GM12878 (cell line): Measurements from ENCODE around the gene DHX16. TPM values are rescaled to one million over a fixed set of nuclear protein-coding genes. Genes with fewer than 3 reads are reported as not detected.

Source experiments
- ATAC-seq: fragments of 200-7000 bp; cut with Tn5 transposase; 3 replicates; pipeline ENCODE4 v1.9.1; 2020; ENCODE audit warnings: mild to moderate bottlenecking, moderate library complexity
- BruUV-seq: library from RNA; stranded (reverse); fragments of 400-500 nt; replicated peaks from 2 replicates; lab custom pipeline; 2021; lab: Mats Ljungman, UMichigan
- CTCF ChIA-PET: fragments of 300-600 bp; sonication (Branson Sonifier 250); formaldehyde crosslinking; extraction: SDS; loops from one replicate; lab custom pipeline; 2021; ENCODE audit warnings: inconsistent platforms; lab: Yijun Ruan, JAX
- POLR2A ChIA-PET: fragments of 350-600 bp; formaldehyde crosslinking; extraction: SDS; loops from one replicate; lab custom pipeline; 2021; ENCODE audit warnings: inconsistent platforms; lab: Charles Lee
- RAD21 ChIA-PET: fragments of 300-600 bp; sonication (Branson Sonifier 250); formaldehyde crosslinking; loops from one replicate; lab custom pipeline; 2023; ENCODE audit warnings: antibody characterized with exemption; ENCODE audit not compliant: unreplicated experiment; lab: Charles Lee
- SMC1A ChIA-PET: fragments of 300-600 bp; sonication (Branson Sonifier 250); formaldehyde crosslinking; loops from one replicate; lab custom pipeline; 2023; ENCODE audit not compliant: unreplicated experiment, uncharacterized antibody; lab: Charles Lee
- DNase-seq: peaks from one replicate; pipeline ENCODE4 v3.0.0-alpha.2; 2011; ENCODE audit warnings: low read depth, low spot score
- FAIRE-seq: peaks from 3 replicates; lab custom pipeline; 2011; peaks lifted over from hg19 to GRCh38; lab: Jason Lieb, UNC
- H2AFZ ChIP-seq: 2 replicates; pipeline ENCODE4 v1.6.0; 2011; ENCODE audit warnings: low read depth, low read length, control low read depth; ENCODE audit not compliant: control insufficient read depth
- H3K27ac ChIP-seq: 2 replicates; pipeline ENCODE4 v1.5.1; 2011; ENCODE audit warnings: control low read depth; ENCODE audit not compliant: control insufficient read depth, insufficient read depth
- H3K27me3 ChIP-seq, 2 experiments: replicated peaks in 1 of 2; 2 replicates each; pipeline versions ENCODE4 v1.6.0 to v1.6.1; 2011; ENCODE audit warnings: low read length in 1 of 2; ENCODE audit not compliant: control insufficient read depth in 2 of 2, insufficient read depth in 2 of 2
- H3K36me3 ChIP-seq, 2 experiments: 2 replicates each; pipeline ENCODE4 v1.5.1; 2011; ENCODE audit warnings: low read length in 1 of 2; ENCODE audit not compliant: control insufficient read depth in 2 of 2, insufficient read depth in 2 of 2
- H3K4me1 ChIP-seq: 2 replicates; pipeline ENCODE4 v1.6.1; 2011; ENCODE audit warnings: mild to moderate bottlenecking, low read length, moderate library complexity, mixed read lengths; ENCODE audit not compliant: control insufficient read depth, insufficient read depth
- H3K4me2 ChIP-seq: 2 replicates; pipeline ENCODE4 v1.6.0; 2011; ENCODE audit warnings: control low read depth; ENCODE audit not compliant: control insufficient read depth, insufficient read depth
- H3K4me3 ChIP-seq: fragments of 200-600 bp; sonication (generic); 2 replicates; pipeline ENCODE4 v1.5.1; 2016
- H3K79me2 ChIP-seq: 2 replicates; pipeline ENCODE4 v1.6.0; 2011; ENCODE audit warnings: low read length; ENCODE audit not compliant: control insufficient read depth, insufficient read depth
- H3K9ac ChIP-seq: 2 replicates; pipeline ENCODE4 v1.8.0; 2011; ENCODE audit warnings: low read length, control low read depth, mixed read lengths; ENCODE audit not compliant: control insufficient read depth, insufficient read depth
- H3K9me3 ChIP-seq: replicated peaks from 3 replicates; pipeline ENCODE4 v1.5.1; 2011; ENCODE audit warnings: mild to moderate bottlenecking, low read length; ENCODE audit not compliant: control insufficient read depth, insufficient read depth
- H4K20me1 ChIP-seq: 2 replicates; pipeline ENCODE4 v1.6.0; 2011; ENCODE audit not compliant: control insufficient read depth, insufficient read depth
- ATF7 ChIP-seq: fragments of 450-650 bp; IDR thresholded peaks from 2 replicates; pipeline ENCODE4 v1.6.1; 2016; ENCODE audit warnings: low read depth, mild to moderate bottlenecking
- CBFB ChIP-seq: IDR thresholded peaks from 2 replicates; pipeline ENCODE4 v1.6.1; 2016; ENCODE audit warnings: antibody characterized with exemption, low read depth
- CHD2 ChIP-seq: IDR thresholded peaks from 2 replicates; pipeline ENCODE4 v1.6.1; 2011; ENCODE audit warnings: low read depth, low read length, improper control_type of control experiment, borderline replicate concordance
- CTCF ChIP-seq, 3 experiments: IDR thresholded peaks in 2 of 3; conservative IDR thresholded peaks in 1 of 3; 2 replicates each; pipeline ENCODE4 v1.5.1; 2011; ENCODE audit warnings: low read depth in 3 of 3, low read length in 3 of 3, mild to moderate bottlenecking in 3 of 3, control low read depth in 2 of 3, moderate library complexity in 2 of 3, inconsistent platforms in 1 of 3, mixed read lengths in 1 of 3; ENCODE audit not compliant: control insufficient read depth in 2 of 3, insufficient read depth in 1 of 3; ENCODE audit errors: extremely low read depth in 1 of 3
- FOXM1 ChIP-seq: IDR thresholded peaks from 2 replicates; pipeline ENCODE4 v1.6.1; 2012; ENCODE audit warnings: low read depth, mild to moderate bottlenecking, inconsistent platforms, low read length, moderate library complexity
- GATAD2B ChIP-seq: fragments of 450-650 bp; conservative IDR thresholded peaks from 2 replicates; pipeline ENCODE4 v1.6.1; 2017; ENCODE audit warnings: low read depth, mild to moderate bottlenecking, moderate library complexity
- IKZF1 ChIP-seq: fragments of 450-650 bp; conservative IDR thresholded peaks from 2 replicates; pipeline ENCODE4 v1.6.1; 2017; ENCODE audit warnings: antibody characterized with exemption, mild to moderate bottlenecking
- MLLT1 ChIP-seq: fragments of 450-650 bp; IDR thresholded peaks from 2 replicates; pipeline ENCODE4 v1.6.1; 2016; ENCODE audit warnings: mild to moderate bottlenecking
- MTA3 ChIP-seq: IDR thresholded peaks from 2 replicates; pipeline ENCODE4 v1.6.1; 2012; ENCODE audit warnings: low read length, inconsistent platforms, borderline replicate concordance
- NKRF ChIP-seq: fragments of 450-650 bp; conservative IDR thresholded peaks from 2 replicates; pipeline ENCODE4 v1.6.1; 2017; ENCODE audit warnings: mild to moderate bottlenecking, moderate library complexity
- NR2C1 ChIP-seq: fragments of 450-650 bp; IDR thresholded peaks from 2 replicates; pipeline ENCODE4 v1.6.1; 2017; ENCODE audit warnings: antibody characterized with exemption, mild to moderate bottlenecking, moderate library complexity
- NR2C2 ChIP-seq: IDR thresholded peaks from 2 replicates; pipeline ENCODE4 v1.6.1; 2011; ENCODE audit warnings: borderline replicate concordance, low read depth; ENCODE audit not compliant: control insufficient read depth, insufficient read length
- RAD21 ChIP-seq: IDR thresholded peaks from 2 replicates; pipeline ENCODE4 v1.6.1; 2011; ENCODE audit warnings: mild to moderate bottlenecking, low read depth, low read length, moderate library complexity; ENCODE audit not compliant: insufficient read depth
- SIN3A ChIP-seq: IDR thresholded peaks from 2 replicates; pipeline ENCODE4 v1.6.1; 2012; ENCODE audit warnings: low read depth, low read length, improper control_type of control experiment
- SP1 ChIP-seq: IDR thresholded peaks from one replicate; pipeline ENCODE4 v1.6.1; 2011; ENCODE audit warnings: low read depth, low read length
- TCF3 ChIP-seq: IDR thresholded peaks from 2 replicates; pipeline ENCODE4 v1.6.1; 2012; ENCODE audit warnings: low read depth, mild to moderate bottlenecking, low read length, borderline replicate concordance; ENCODE audit not compliant: insufficient read depth
- ZBED1 ChIP-seq: IDR thresholded peaks from 2 replicates; pipeline ENCODE4 v1.6.1; 2016; ENCODE audit warnings: borderline replicate concordance
- WGBS: methylation state at CpG from one replicate; pipeline ENCODE4 v1.1.6; 2016; ENCODE audit warnings: low lambda C conversion rate; ENCODE audit not compliant: insufficient replicate concordance, insufficient coverage; ENCODE audit errors: missing lambda C conversion rate; 5-methylcytosine and 5-hydroxymethylcytosine counted together
- in situ Hi-C: fragments of 300-500 bp; cut with MboI; formaldehyde crosslinking; loops from 9 replicates; pipeline ENCODE4 v1.14.3; 2018; ENCODE audit warnings: mixed read lengths
- intact Hi-C: fragments of 100-400 bp; cut with micrococcal nuclease; formaldehyde crosslinking; loops from one replicate; pipeline ENCODE4 v1.14.2; 2022; ENCODE audit not compliant: unreplicated experiment
- polyA plus RNA-seq, 11 experiments: library from polyadenylated mRNA; depleted of rRNA in 4 of 11; unstranded in 6 of 11; stranded (reverse) in 5 of 11; fragments of >200 nt; fragmentation: Nextera tagmentation in 4 of 11; fragmentation: Illumina TruSeq in 1 of 11; extraction: Ambion mirVana in 4 of 11; extraction: Trizol in 1 of 11; gene quantifications; 1 replicate in 1 of 11; 2 replicates in 10 of 11; pipeline versions ENCODE4 v1.2.1 to v1.2.3, GENCODE V29; 2011 to 2016; ENCODE audit warnings: inconsistent platforms in 2 of 11, missing spikeins in 2 of 11, low read depth in 1 of 11
- total RNA-seq, 4 experiments: library from RNA; depleted of rRNA in 3 of 4; stranded (reverse); fragments of >200 nt in 3 of 4; fragmentation: Illumina TruSeq in 1 of 4; extraction: Trizol in 1 of 4; gene quantifications; 2 replicates each; pipeline versions ENCODE4 v1.2.1 to v1.2.3, GENCODE V29; 2013 to 2021

Gene DHX16
- total and polyA plus RNA-seq, 10 of the 15 experiments (the other 5 are each of a cell fraction or from before 2014, with no cell fraction given): 10.1 to 41.4 (median 38.3) TPM

- Histone ChIP-seq H2AFZ (peak within 1 kb of the TSS; percentile 15), H3K36me3 (peaks cover 10 to 12% of the 10 kb centered on the region in 2 experiments)
- intact Hi-C loops: no loop called here
- TF ChIP-seq SIN3A (no peak), CHD2 (peak; percentile 39; the same call in 1 of the 2 replicates), ATF7 (peak; percentile 43; the same call in 1 of the 2 replicates), IKZF1 (peak; percentile 44; the same call in 1 of the 2 replicates), ZBED1 (peak; percentile 86; the same call in 1 of the 2 replicates), GATAD2B (0 out of 2 replicates have a peak, but pooled peaks have one; percentile 37), CBFB (peak; percentile 31; the same call in 1 of the 2 replicates), MLLT1 (no peak), MTA3 (peak; percentile 96; the same call in 1 of the 2 replicates), NR2C1 (peak; percentile 92), NR2C2 (peak; percentile 70), NKRF (peak; percentile 89), TCF3 (0 out of 2 replicates have a peak, but pooled peaks have one; percentile 42), SP1 (peak; percentile 37), RAD21 (no peak), FOXM1 (no peak), CTCF (IDR thresholded peaks at IDR 0.05 in 2 of 3, conservative IDR thresholded peaks at IDR 0.05 in 1 of 3; ENCODE audit: control insufficient read depth in 2 of 3, extremely low read depth in 1 of 3, insufficient read depth in 1 of 3, low read depth in 3 of 3, low read length in 3 of 3) (peak; percentile 44 to 52 (median 46); a peak in 5 of 6 replicates)
Measured at GRCh38 chr6:30626484-30627366, 46.1 kb downstream of the DHX16 start, which contains the start of gene ATAT1. TSS of gene ATAT1 (plus strand) at chr6:30626874.

More at GRCh38 chr6:30626484-30627366, 46.1 kb downstream of the DHX16 start, which contains the start of gene ATAT1:
- ChIA-PET POLR2A (interaction anchor here (0.9 to 2.0 kb wide), 3 partner anchors 9 to 95 kb away, joined by 3 to 11 read pairs (median 3); partner anchors contain the start of gene MRPS18B), CTCF (interaction anchor here (0.6 to 1.7 kb wide), 4 partner anchors 19 to 104 kb away, joined by 3 to 6 read pairs (median 4); no protein-coding TSS in a partner anchor), SMC1A (interaction anchor here (0.7 to 1.2 kb wide), 2 partner anchors 9 to 13 kb away, joined by 3 to 4 read pairs; partner anchors contain the start of gene MRPS18B), RAD21 (interaction anchor here (1.0 to 2.7 kb wide), 2 partner anchors 46 to 104 kb away, joined by 3 to 6 read pairs; partner anchors contain the start of gene DHX16)
- H3K9ac ChIP-seq: peak within 1 kb of the TSS; percentile 56
- H3K79me2 ChIP-seq: no peaks in the 10 kb centered on the region; the same call in none of the 2 replicates
- peak within 1 kb of the TSS; percentile 92 for H3K4me2 ChIP-seq
- H3K9me3 ChIP-seq: no peaks in the 10 kb centered on the region
- H3K27ac ChIP-seq: peak within 1 kb of the TSS; percentile 54
- WGBS: 4% methylated on average over 36 of the region's 36 CpGs
- DNase-seq (peak; percentile 36), FAIRE-seq (peak; percentile 96), ATAC-seq (peak; percentile 99)
- no peaks in the 10 kb centered on the region for H3K4me1 ChIP-seq
- in situ Hi-C loops: no loop called here
- BruUV-seq: TSS peak; percentile 43
- peak within 1 kb of the TSS; percentile 95 for H3K4me3 ChIP-seq
- no peaks in the 10 kb centered on the region for H3K27me3 ChIP-seq
- no peaks in the 10 kb centered on the region for H4K20me1 ChIP-seq
